Measurements from ENCODE around the gene STPG4.

STPG4 gene

GRCh38 chr2:47165001-47165555 lies 10.0 kb upstream of the STPG4 start:
- Mint-ChIP-seq H3K27ac (no peak overlapping the region), H3K4me3 (no peak overlapping the region), H3K27me3 (ENCODE audit: low read depth) (no peaks in the 10 kb centered on the region), H3K4me1 (ENCODE audit: low read depth) (peaks cover 27% of the 10 kb centered on the region), H3K9me3 (no peaks in the 10 kb centered on the region), H3K36me3 (ENCODE audit: low read depth) (peaks cover 59% of the 10 kb centered on the region)
- no peak for DNase-seq (ENCODE audit: low spot score)

- DNase-seq (ENCODE audit: low spot score) = no peak
- Mint-ChIP-seq H3K27me3 (ENCODE audit: low read depth) (no peaks in the 10 kb centered on the region), H3K4me1 (ENCODE audit: low read depth) (peaks cover 18% of the 10 kb centered on the region), H3K27ac (no peak overlapping the region), H3K4me3 (no peak overlapping the region), H3K36me3 (ENCODE audit: low read depth) (peaks cover 62% of the 10 kb centered on the region), H3K9me3 (no peaks in the 10 kb centered on the region)
Observed at GRCh38 chr2:47162780-47163179, 7.7 kb upstream of the STPG4 start.

- Mint-ChIP-seq H3K36me3 (ENCODE audit: low read depth) (peaks cover 66% of the 10 kb centered on the region), H3K4me1 (ENCODE audit: low read depth) (peaks cover 18% of the 10 kb centered on the region), H3K27me3 (ENCODE audit: low read depth) (no peaks in the 10 kb centered on the region), H3K4me3 (no peak overlapping the region), H3K27ac (no peak overlapping the region), H3K9me3 (no peaks in the 10 kb centered on the region)
- no peak for DNase-seq (ENCODE audit: low spot score)
Observed at GRCh38 chr2:47161475-47161874, 6.4 kb upstream of the STPG4 start.

GRCh38 chr2:47160660-47161059 lies 5.6 kb upstream of the STPG4 start:
- DNase-seq (ENCODE audit: low spot score) = no peak
- Mint-ChIP-seq H3K27ac (no peak overlapping the region), H3K4me1 (ENCODE audit: low read depth) (peaks cover 24% of the 10 kb centered on the region), H3K9me3 (no peaks in the 10 kb centered on the region), H3K4me3 (no peak overlapping the region), H3K27me3 (ENCODE audit: low read depth) (no peaks in the 10 kb centered on the region), H3K36me3 (ENCODE audit: low read depth) (peaks cover 65% of the 10 kb centered on the region)

- Mint-ChIP-seq H3K4me3 (no peak overlapping the region), H3K9me3 (no peaks in the 10 kb centered on the region), H3K27ac (no peak overlapping the region), H3K4me1 (ENCODE audit: low read depth) (peaks cover 24% of the 10 kb centered on the region), H3K27me3 (ENCODE audit: low read depth) (no peaks in the 10 kb centered on the region), H3K36me3 (ENCODE audit: low read depth) (peaks cover 63% of the 10 kb centered on the region)
- no peak for DNase-seq (ENCODE audit: low spot score)
Observed at GRCh38 chr2:47160211-47160610, 5.1 kb upstream of the STPG4 start.

- no peak for DNase-seq (ENCODE audit: low spot score)
- H3K27me3 Mint-ChIP-seq (ENCODE audit: low read depth) = no peaks in the 10 kb centered on the region
- H3K27ac Mint-ChIP-seq = no peak overlapping the region
- H3K4me1 Mint-ChIP-seq (ENCODE audit: low read depth) = peaks cover 19% of the 10 kb centered on the region
- H3K4me3 Mint-ChIP-seq = no peak overlapping the region
- H3K9me3 Mint-ChIP-seq = no peaks in the 10 kb centered on the region
- H3K36me3 Mint-ChIP-seq (ENCODE audit: low read depth) = peaks cover 57% of the 10 kb centered on the region
Observed at GRCh38 chr2:47159627-47160026, 4.5 kb upstream of the STPG4 start.

- peaks cover 56% of the 10 kb centered on the region for H3K36me3 Mint-ChIP-seq (ENCODE audit: low read depth)
- H3K4me1 Mint-ChIP-seq (ENCODE audit: low read depth) = peaks cover 19% of the 10 kb centered on the region
- H3K27me3 Mint-ChIP-seq (ENCODE audit: low read depth) = no peaks in the 10 kb centered on the region
- H3K9me3 Mint-ChIP-seq = no peaks in the 10 kb centered on the region
- no peak for DNase-seq (ENCODE audit: low spot score)
- H3K4me3 Mint-ChIP-seq = no peak overlapping the region
- H3K27ac Mint-ChIP-seq = no peak overlapping the region
Observed at GRCh38 chr2:47158576-47158975, 3.5 kb upstream of the STPG4 start.

- no peak for DNase-seq (ENCODE audit: low spot score)
- Mint-ChIP-seq H3K27me3 (ENCODE audit: low read depth) (no peaks in the 10 kb centered on the region), H3K36me3 (ENCODE audit: low read depth) (peaks cover 27% of the 10 kb centered on the region), H3K9me3 (no peaks in the 10 kb centered on the region), H3K4me3 (no peak overlapping the region), H3K27ac (no peak overlapping the region), H3K4me1 (ENCODE audit: low read depth) (peaks cover 15% of the 10 kb centered on the region)
Observed at GRCh38 chr2:47152803-47153202, 2.3 kb downstream of the STPG4 start.

- Mint-ChIP-seq H3K4me3 (no peak overlapping the region), H3K4me1 (ENCODE audit: low read depth) (peaks cover 4% of the 10 kb centered on the region), H3K36me3 (ENCODE audit: low read depth) (peaks cover 20% of the 10 kb centered on the region), H3K27ac (no peak overlapping the region), H3K27me3 (ENCODE audit: low read depth) (no peaks in the 10 kb centered on the region), H3K9me3 (no peaks in the 10 kb centered on the region)
- DNase-seq (ENCODE audit: low spot score) = no peak
Observed at GRCh38 chr2:47150175-47150574, 4.9 kb downstream of the STPG4 start.

GRCh38 chr2:47147021-47147420 lies 8.1 kb downstream of the STPG4 start:
- no peak for DNase-seq (ENCODE audit: low spot score)
- Mint-ChIP-seq H3K4me3 (no peak overlapping the region), H3K27ac (no peak overlapping the region), H3K36me3 (ENCODE audit: low read depth) (peaks cover 29% of the 10 kb centered on the region), H3K27me3 (ENCODE audit: low read depth) (no peaks in the 10 kb centered on the region), H3K4me1 (ENCODE audit: low read depth) (no peaks in the 10 kb centered on the region), H3K9me3 (no peaks in the 10 kb centered on the region)

GRCh38 chr2:47145466-47145865 lies 9.6 kb downstream of the STPG4 start:
- Mint-ChIP-seq H3K9me3 (no peaks in the 10 kb centered on the region), H3K4me3 (no peak overlapping the region), H3K36me3 (ENCODE audit: low read depth) (peaks cover 30% of the 10 kb centered on the region), H3K27ac (no peak overlapping the region), H3K4me1 (ENCODE audit: low read depth) (no peaks in the 10 kb centered on the region), H3K27me3 (ENCODE audit: low read depth) (no peaks in the 10 kb centered on the region)
- DNase-seq (ENCODE audit: low spot score) = no peak

GRCh38 chr2:47141520-47141919 lies 13.6 kb downstream of the STPG4 start:
- Mint-ChIP-seq H3K36me3 (ENCODE audit: low read depth) (peaks cover 31% of the 10 kb centered on the region), H3K9me3 (peaks cover 13% of the 10 kb centered on the region), H3K27ac (no peak overlapping the region), H3K4me3 (no peak overlapping the region), H3K27me3 (ENCODE audit: low read depth) (no peaks in the 10 kb centered on the region), H3K4me1 (ENCODE audit: low read depth) (no peaks in the 10 kb centered on the region)
- DNase-seq (ENCODE audit: low spot score) = no peak

- H3K27ac Mint-ChIP-seq = no peak overlapping the region
- peaks cover 2% of the 10 kb centered on the region for H3K4me1 Mint-ChIP-seq (ENCODE audit: low read depth)
- H3K27me3 Mint-ChIP-seq (ENCODE audit: low read depth) = peaks cover 5% of the 10 kb centered on the region
- peaks cover 13% of the 10 kb centered on the region for H3K9me3 Mint-ChIP-seq
- H3K36me3 Mint-ChIP-seq (ENCODE audit: low read depth) = peaks cover 12% of the 10 kb centered on the region
- DNase-seq (ENCODE audit: low spot score) = no peak
- no peak overlapping the region for H3K4me3 Mint-ChIP-seq
Observed at GRCh38 chr2:47134386-47135090, 20.6 kb downstream of the STPG4 start.

GRCh38 chr2:47133046-47133445 lies 22.1 kb downstream of the STPG4 start:
- Mint-ChIP-seq H3K27ac (no peak overlapping the region), H3K4me1 (ENCODE audit: low read depth) (peaks cover 2% of the 10 kb centered on the region), H3K9me3 (peaks cover 8% of the 10 kb centered on the region), H3K4me3 (no peak overlapping the region), H3K27me3 (ENCODE audit: low read depth) (peaks cover 5% of the 10 kb centered on the region), H3K36me3 (ENCODE audit: low read depth) (peaks cover 4% of the 10 kb centered on the region)
- no peak for DNase-seq (ENCODE audit: low spot score)

- H3K36me3 Mint-ChIP-seq (ENCODE audit: low read depth) = no peaks in the 10 kb centered on the region
- peaks cover 2% of the 10 kb centered on the region for H3K4me1 Mint-ChIP-seq (ENCODE audit: low read depth)
- H3K9me3 Mint-ChIP-seq = no peaks in the 10 kb centered on the region
- DNase-seq (ENCODE audit: low spot score) = no peak
- H3K27me3 Mint-ChIP-seq (ENCODE audit: low read depth) = peaks cover 22% of the 10 kb centered on the region
- no peak overlapping the region for H3K4me3 Mint-ChIP-seq
- H3K27ac Mint-ChIP-seq = no peak overlapping the region
Observed at GRCh38 chr2:47129191-47129706, 25.9 kb downstream of the STPG4 start.

All from T-helper 2 cell treated with Interferon-gamma antibody and Interleukin-4, amounts not matched to agents 5 μg/mL and 100 μg/mL, for 36 hours (primary cell).